GM23338 (cell line): ENCODE data around the gene CDH4. TPM values are rescaled to one million over a fixed set of nuclear protein-coding genes. Genes with fewer than 3 reads are reported as not detected.
A peak's percentile ranks its signal among the peaks of the same experiment; 100 is the strongest.

Experiments used
- ATAC-seq: fragments of 200-7000 bp; cut with Tn5 transposase; 3 replicates; pipeline ENCODE4 v1.9.1; 2020
- DNase-seq: peaks from one replicate; pipeline ENCODE4 v3.0.0-alpha.2; 2015; ENCODE audit warnings: low spot score
- H2AFZ ChIP-seq: fragments of 200-600 bp; sonication (generic); 2 replicates; pipeline ENCODE4 v1.8.0; 2016; ENCODE audit warnings: antibody characterized with exemption, mild to moderate bottlenecking, moderate library complexity
- H3F3A ChIP-seq: fragments of 200-600 bp; sonication (generic); replicated peaks from 2 replicates; pipeline ENCODE4 v1.8.0; 2017; ENCODE audit warnings: antibody characterized with exemption, mixed run types, low read depth
- H3K27ac ChIP-seq: fragments of 200-600 bp; sonication (generic); 2 replicates; pipeline ENCODE4 v1.6.1; 2016; ENCODE audit warnings: low read depth
- H3K27me3 ChIP-seq: fragments of 200-600 bp; sonication (generic); 2 replicates; pipeline ENCODE4 v1.8.0; 2016; ENCODE audit warnings: mild to moderate bottlenecking, mixed run types, moderate library complexity; ENCODE audit not compliant: insufficient read depth
- H3K36me3 ChIP-seq: fragments of 200-600 bp; sonication (generic); 2 replicates; pipeline ENCODE4 v1.8.0; 2016; ENCODE audit warnings: mild to moderate bottlenecking; ENCODE audit not compliant: insufficient read depth
- H3K4me1 ChIP-seq: fragments of 200-600 bp; sonication (generic); 2 replicates; pipeline ENCODE4 v1.8.0; 2016; ENCODE audit warnings: mild to moderate bottlenecking, moderate library complexity; ENCODE audit not compliant: insufficient read depth
- H3K4me2 ChIP-seq: fragments of 200-600 bp; sonication (generic); 2 replicates; pipeline ENCODE4 v1.7.1; 2017; ENCODE audit warnings: mixed run types
- H3K4me3 ChIP-seq: fragments of 200-600 bp; sonication (generic); 2 replicates; pipeline ENCODE4 v1.6.1; 2016; ENCODE audit warnings: mixed run types
- H3K79me2 ChIP-seq: fragments of 200-600 bp; sonication (generic); replicated peaks from 2 replicates; pipeline ENCODE4 v1.8.0; 2017; ENCODE audit warnings: mild to moderate bottlenecking; ENCODE audit not compliant: insufficient read depth
- H3K9me2 ChIP-seq: fragments of 200-600 bp; sonication (generic); 2 replicates; pipeline ENCODE4 v1.8.0; 2017; ENCODE audit not compliant: insufficient read depth
- H4K20me1 ChIP-seq: fragments of 200-600 bp; sonication (generic); replicated peaks from 2 replicates; pipeline ENCODE4 v1.8.0; 2017; ENCODE audit warnings: mild to moderate bottlenecking; ENCODE audit not compliant: insufficient read depth
- H3K27ac Mint-ChIP-seq: 2 replicates; pipeline ENCODE4 v1.8.0; 2020; ENCODE audit warnings: inconsistent platforms, mild to moderate bottlenecking, moderate library complexity, mixed read lengths
- H3K27me3 Mint-ChIP-seq: 3 replicates; pipeline ENCODE4 v1.8.0; 2022; ENCODE audit warnings: low read depth, mild to moderate bottlenecking, moderate library complexity, mixed read lengths, inconsistent platforms; ENCODE audit not compliant: insufficient read depth, poor library complexity
- H3K36me3 Mint-ChIP-seq: 3 replicates; pipeline ENCODE4 v1.8.0; 2021; ENCODE audit warnings: low read depth, mild to moderate bottlenecking, inconsistent platforms, moderate library complexity, mixed read lengths
- H3K4me1 Mint-ChIP-seq: 3 replicates; pipeline ENCODE4 v1.8.0; 2020; ENCODE audit warnings: mild to moderate bottlenecking, inconsistent platforms, mixed read lengths
- H3K4me3 Mint-ChIP-seq: 3 replicates; pipeline ENCODE4 v1.8.0; 2021; ENCODE audit warnings: moderate library complexity, mild to moderate bottlenecking, inconsistent platforms, mixed read lengths
- H3K9me3 Mint-ChIP-seq: 3 replicates; pipeline ENCODE4 v1.8.0; 2020; ENCODE audit warnings: moderate library complexity, mild to moderate bottlenecking, inconsistent platforms, mixed read lengths
- STAT1 ChIP-seq: IDR thresholded peaks from one replicate; pipeline ENCODE4 v1.6.1; 2016; ENCODE audit warnings: antibody characterized with exemption; ENCODE audit not compliant: unreplicated experiment
- polyA plus RNA-seq: library from polyadenylated mRNA; unstranded; fragments of >200 nt; fragmentation: Nextera tagmentation; extraction: Ambion mirVana; gene quantifications from 2 replicates; pipeline ENCODE4 v1.2.1, GENCODE V29; 2016
- total RNA-seq: library from RNA; depleted of rRNA; stranded (reverse); fragments of >200 nt; shearing (Covaris generic); gene quantifications from 2 replicates; pipeline ENCODE4 v1.2.3, GENCODE V29; 2014
- TF ChIP-seq, protein P1 (sequence below), 2 experiments: fragments of 200-600 bp in 1 of 2; sonication (generic) in 1 of 2; conservative IDR thresholded peaks; 2 replicates each; pipeline versions ENCODE4 v1.5.1 to v1.6.1; 2016 to 2017; ENCODE audit warnings: antibody characterized with exemption in 2 of 2, low read depth in 2 of 2, mild to moderate bottlenecking in 2 of 2, moderate library complexity in 1 of 2
- TF ChIP-seq, protein P2 (sequence below): IDR thresholded peaks from one replicate; pipeline ENCODE4 v1.6.1; 2018; ENCODE audit warnings: antibody characterized with exemption; ENCODE audit not compliant: unreplicated experiment
- TF ChIP-seq, protein P3 (sequence below): fragments of 250-450 bp; sonication (Bioruptor Pico); IDR thresholded peaks from 2 replicates; pipeline ENCODE4 v1.5.0; 2020; ENCODE audit warnings: mild to moderate bottlenecking, moderate library complexity

The CDH4 gene
- total and polyA plus RNA-seq, 2 experiments from 2014 or later, result 1.2 to 4.2 TPM

DNA sequence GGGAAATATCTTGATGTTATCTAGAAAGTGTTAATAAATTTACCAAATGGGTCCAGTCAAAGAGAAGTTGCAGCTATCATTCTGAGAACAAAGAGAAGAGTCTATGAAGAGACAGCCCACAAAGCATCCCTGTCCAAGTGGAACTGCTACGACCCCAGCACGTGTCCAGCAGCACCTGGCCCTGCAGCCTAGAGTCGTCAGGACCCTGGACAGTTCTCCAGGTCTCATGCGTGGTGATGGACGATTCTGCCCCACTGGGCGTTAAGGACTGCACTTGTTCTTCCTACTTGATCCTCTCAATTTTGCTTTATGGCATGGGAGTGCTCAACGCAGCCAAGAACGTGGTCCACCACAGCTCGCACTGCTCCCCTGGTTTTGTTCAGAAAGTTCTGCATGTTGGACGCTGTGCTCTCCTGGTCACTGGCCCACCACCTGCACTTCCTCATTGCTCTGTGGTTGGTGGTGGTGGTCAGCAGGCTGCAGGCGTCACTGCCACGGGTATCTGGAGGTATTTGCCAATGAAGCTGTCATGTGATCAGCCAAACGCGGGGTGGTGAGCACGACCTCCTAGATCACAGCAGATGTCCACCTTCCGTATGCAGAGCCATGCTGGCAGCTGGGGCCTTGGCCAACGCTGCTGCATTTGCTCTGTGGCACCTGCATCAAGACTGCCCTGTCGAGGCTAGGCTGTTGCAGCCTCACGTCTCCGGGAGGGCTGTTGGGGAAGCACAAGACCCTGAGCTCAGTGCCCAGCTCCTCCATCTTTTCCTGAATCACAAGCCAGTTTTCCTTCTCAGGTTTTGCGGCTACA is 356.4 kb downstream of the CDH4 start:
- Histone ChIP-seq H3K27me3 (no peaks in the 10 kb centered on the region), H3K9me2 (no peaks in the 10 kb centered on the region), H3K27ac (no peak overlapping the region), H3K36me3 (no peaks in the 10 kb centered on the region), H3K4me3 (no peak overlapping the region), H3F3A (no peaks in the 10 kb centered on the region), H4K20me1 (0 out of 2 replicates have a peak, but pooled peaks cover 4% of the 10 kb centered on the region), H3K4me1 (no peaks in the 10 kb centered on the region), H2AFZ (no peak overlapping the region), H3K79me2 (no peaks in the 10 kb centered on the region), H3K4me2 (no peak overlapping the region)
- H3K36me3 Mint-ChIP-seq, result no peaks in the 10 kb centered on the region
- no peak overlapping the region for H3K27ac Mint-ChIP-seq
- peaks cover 22% of the 10 kb centered on the region; the same call in 2 of the 3 replicates for H3K9me3 Mint-ChIP-seq
- DNase-seq (peak; percentile 69), ATAC-seq (peak; percentile 84)
- H3K4me1 Mint-ChIP-seq, result no peaks in the 10 kb centered on the region
- H3K4me3 Mint-ChIP-seq, result no peak overlapping the region
- TF ChIP-seq, protein P1, sequence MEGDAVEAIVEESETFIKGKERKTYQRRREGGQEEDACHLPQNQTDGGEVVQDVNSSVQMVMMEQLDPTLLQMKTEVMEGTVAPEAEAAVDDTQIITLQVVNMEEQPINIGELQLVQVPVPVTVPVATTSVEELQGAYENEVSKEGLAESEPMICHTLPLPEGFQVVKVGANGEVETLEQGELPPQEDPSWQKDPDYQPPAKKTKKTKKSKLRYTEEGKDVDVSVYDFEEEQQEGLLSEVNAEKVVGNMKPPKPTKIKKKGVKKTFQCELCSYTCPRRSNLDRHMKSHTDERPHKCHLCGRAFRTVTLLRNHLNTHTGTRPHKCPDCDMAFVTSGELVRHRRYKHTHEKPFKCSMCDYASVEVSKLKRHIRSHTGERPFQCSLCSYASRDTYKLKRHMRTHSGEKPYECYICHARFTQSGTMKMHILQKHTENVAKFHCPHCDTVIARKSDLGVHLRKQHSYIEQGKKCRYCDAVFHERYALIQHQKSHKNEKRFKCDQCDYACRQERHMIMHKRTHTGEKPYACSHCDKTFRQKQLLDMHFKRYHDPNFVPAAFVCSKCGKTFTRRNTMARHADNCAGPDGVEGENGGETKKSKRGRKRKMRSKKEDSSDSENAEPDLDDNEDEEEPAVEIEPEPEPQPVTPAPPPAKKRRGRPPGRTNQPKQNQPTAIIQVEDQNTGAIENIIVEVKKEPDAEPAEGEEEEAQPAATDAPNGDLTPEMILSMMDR (conservative IDR thresholded peaks at IDR 0.05; ENCODE audit: low read depth in 2 of 2), result no peak
- TF ChIP-seq STAT1, result no peak
- TF ChIP-seq, protein P2, sequence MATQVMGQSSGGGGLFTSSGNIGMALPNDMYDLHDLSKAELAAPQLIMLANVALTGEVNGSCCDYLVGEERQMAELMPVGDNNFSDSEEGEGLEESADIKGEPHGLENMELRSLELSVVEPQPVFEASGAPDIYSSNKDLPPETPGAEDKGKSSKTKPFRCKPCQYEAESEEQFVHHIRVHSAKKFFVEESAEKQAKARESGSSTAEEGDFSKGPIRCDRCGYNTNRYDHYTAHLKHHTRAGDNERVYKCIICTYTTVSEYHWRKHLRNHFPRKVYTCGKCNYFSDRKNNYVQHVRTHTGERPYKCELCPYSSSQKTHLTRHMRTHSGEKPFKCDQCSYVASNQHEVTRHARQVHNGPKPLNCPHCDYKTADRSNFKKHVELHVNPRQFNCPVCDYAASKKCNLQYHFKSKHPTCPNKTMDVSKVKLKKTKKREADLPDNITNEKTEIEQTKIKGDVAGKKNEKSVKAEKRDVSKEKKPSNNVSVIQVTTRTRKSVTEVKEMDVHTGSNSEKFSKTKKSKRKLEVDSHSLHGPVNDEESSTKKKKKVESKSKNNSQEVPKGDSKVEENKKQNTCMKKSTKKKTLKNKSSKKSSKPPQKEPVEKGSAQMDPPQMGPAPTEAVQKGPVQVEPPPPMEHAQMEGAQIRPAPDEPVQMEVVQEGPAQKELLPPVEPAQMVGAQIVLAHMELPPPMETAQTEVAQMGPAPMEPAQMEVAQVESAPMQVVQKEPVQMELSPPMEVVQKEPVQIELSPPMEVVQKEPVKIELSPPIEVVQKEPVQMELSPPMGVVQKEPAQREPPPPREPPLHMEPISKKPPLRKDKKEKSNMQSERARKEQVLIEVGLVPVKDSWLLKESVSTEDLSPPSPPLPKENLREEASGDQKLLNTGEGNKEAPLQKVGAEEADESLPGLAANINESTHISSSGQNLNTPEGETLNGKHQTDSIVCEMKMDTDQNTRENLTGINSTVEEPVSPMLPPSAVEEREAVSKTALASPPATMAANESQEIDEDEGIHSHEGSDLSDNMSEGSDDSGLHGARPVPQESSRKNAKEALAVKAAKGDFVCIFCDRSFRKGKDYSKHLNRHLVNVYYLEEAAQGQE, result peak; percentile 83
- TF ChIP-seq, protein P3, sequence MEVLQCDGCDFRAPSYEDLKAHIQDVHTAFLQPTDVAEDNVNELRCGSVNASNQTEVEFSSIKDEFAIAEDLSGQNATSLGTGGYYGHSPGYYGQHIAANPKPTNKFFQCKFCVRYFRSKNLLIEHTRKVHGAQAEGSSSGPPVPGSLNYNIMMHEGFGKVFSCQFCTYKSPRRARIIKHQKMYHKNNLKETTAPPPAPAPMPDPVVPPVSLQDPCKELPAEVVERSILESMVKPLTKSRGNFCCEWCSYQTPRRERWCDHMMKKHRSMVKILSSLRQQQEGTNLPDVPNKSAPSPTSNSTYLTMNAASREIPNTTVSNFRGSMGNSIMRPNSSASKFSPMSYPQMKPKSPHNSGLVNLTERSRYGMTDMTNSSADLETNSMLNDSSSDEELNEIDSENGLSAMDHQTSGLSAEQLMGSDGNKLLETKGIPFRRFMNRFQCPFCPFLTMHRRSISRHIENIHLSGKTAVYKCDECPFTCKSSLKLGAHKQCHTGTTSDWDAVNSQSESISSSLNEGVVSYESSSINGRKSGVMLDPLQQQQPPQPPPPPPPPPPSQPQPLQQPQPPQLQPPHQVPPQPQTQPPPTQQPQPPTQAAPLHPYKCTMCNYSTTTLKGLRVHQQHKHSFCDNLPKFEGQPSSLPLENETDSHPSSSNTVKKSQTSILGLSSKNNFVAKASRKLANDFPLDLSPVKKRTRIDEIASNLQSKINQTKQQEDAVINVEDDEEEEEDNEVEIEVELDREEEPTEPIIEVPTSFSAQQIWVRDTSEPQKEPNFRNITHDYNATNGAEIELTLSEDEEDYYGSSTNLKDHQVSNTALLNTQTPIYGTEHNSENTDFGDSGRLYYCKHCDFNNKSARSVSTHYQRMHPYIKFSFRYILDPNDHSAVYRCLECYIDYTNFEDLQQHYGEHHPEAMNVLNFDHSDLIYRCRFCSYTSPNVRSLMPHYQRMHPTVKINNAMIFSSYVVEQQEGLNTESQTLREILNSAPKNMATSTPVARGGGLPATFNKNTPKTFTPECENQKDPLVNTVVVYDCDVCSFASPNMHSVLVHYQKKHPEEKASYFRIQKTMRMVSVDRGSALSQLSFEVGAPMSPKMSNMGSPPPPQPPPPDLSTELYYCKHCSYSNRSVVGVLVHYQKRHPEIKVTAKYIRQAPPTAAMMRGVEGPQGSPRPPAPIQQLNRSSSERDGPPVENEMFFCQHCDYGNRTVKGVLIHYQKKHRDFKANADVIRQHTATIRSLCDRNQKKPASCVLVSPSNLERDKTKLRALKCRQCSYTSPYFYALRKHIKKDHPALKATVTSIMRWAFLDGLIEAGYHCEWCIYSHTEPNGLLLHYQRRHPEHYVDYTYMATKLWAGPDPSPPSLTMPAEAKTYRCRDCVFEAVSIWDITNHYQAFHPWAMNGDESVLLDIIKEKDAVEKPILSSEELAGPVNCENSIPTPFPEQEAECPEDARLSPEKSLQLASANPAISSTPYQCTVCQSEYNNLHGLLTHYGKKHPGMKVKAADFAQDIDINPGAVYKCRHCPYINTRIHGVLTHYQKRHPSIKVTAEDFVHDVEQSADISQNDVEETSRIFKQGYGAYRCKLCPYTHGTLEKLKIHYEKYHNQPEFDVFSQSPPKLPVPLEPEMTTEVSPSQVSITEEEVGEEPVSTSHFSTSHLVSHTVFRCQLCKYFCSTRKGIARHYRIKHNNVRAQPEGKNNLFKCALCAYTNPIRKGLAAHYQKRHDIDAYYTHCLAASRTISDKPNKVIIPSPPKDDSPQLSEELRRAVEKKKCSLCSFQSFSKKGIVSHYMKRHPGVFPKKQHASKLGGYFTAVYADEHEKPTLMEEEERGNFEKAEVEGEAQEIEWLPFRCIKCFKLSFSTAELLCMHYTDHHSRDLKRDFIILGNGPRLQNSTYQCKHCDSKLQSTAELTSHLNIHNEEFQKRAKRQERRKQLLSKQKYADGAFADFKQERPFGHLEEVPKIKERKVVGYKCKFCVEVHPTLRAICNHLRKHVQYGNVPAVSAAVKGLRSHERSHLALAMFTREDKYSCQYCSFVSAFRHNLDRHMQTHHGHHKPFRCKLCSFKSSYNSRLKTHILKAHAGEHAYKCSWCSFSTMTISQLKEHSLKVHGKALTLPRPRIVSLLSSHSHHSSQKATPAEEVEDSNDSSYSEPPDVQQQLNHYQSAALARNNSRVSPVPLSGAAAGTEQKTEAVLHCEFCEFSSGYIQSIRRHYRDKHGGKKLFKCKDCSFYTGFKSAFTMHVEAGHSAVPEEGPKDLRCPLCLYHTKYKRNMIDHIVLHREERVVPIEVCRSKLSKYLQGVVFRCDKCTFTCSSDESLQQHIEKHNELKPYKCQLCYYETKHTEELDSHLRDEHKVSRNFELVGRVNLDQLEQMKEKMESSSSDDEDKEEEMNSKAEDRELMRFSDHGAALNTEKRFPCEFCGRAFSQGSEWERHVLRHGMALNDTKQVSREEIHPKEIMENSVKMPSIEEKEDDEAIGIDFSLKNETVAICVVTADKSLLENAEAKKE (CRISPR knock-in tag), result no peak
- H3K27me3 Mint-ChIP-seq, result peaks cover 14% of the 10 kb centered on the region
